Nephron (organoid): ENCODE results near the gene TIMELESS.

ENCODE experiments used
- H3K27ac Mint-ChIP-seq, 3 experiments: 2 replicates each; pipeline ENCODE4 v1.8.0; 2020; ENCODE audit warnings: mixed read lengths in 3 of 3, mild to moderate bottlenecking in 2 of 3, moderate library complexity in 1 of 3
- H3K27me3 Mint-ChIP-seq: 2 replicates; pipeline ENCODE4 v1.8.0; 2021; ENCODE audit warnings: low read depth, mild to moderate bottlenecking, moderate library complexity, mixed read lengths
- H3K36me3 Mint-ChIP-seq: 2 replicates; pipeline ENCODE4 v1.8.0; 2020; ENCODE audit warnings: low read depth, mixed read lengths
- H3K4me1 Mint-ChIP-seq: 2 replicates; pipeline ENCODE4 v1.8.0; 2020; ENCODE audit warnings: mixed read lengths
- H3K4me3 Mint-ChIP-seq, 3 experiments: 2 replicates each; pipeline ENCODE4 v1.8.0; 2020; ENCODE audit warnings: mild to moderate bottlenecking in 3 of 3, mixed read lengths in 3 of 3, moderate library complexity in 2 of 3
- H3K9me3 Mint-ChIP-seq: 2 replicates; pipeline ENCODE4 v1.8.0; 2020; ENCODE audit warnings: mixed read lengths
- TF ChIP-seq, protein P1 (sequence below), 3 experiments: fragments of 200-600 bp; sonication (generic); IDR thresholded peaks; one replicate each; pipeline ENCODE4 v1.5.0; 2021; ENCODE audit warnings: antibody characterized with exemption in 3 of 3; ENCODE audit not compliant: unreplicated experiment in 3 of 3

TIMELESS gene

DNA sequence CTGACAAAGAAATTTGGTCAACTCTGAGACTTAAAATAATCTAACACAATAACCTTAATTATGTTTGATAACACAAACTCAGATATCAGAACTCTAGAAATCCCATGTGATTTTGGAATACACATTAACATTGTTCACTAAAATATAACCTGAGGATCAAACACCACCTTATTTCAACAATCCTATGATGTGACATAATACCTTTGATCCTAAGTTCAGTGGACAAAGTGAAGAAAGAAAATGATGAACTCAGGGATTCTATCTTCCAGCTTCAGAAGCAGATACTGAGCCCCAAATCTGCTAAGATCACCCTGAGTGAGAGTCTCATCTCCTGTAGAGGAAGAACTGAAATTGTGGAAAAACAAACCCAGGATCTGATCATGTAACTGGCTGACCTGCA, 50.9 kb downstream of the TIMELESS start:
- peaks cover 28% of the 10 kb centered on the region for H3K9me3 Mint-ChIP-seq
- TF ChIP-seq, protein P1, sequence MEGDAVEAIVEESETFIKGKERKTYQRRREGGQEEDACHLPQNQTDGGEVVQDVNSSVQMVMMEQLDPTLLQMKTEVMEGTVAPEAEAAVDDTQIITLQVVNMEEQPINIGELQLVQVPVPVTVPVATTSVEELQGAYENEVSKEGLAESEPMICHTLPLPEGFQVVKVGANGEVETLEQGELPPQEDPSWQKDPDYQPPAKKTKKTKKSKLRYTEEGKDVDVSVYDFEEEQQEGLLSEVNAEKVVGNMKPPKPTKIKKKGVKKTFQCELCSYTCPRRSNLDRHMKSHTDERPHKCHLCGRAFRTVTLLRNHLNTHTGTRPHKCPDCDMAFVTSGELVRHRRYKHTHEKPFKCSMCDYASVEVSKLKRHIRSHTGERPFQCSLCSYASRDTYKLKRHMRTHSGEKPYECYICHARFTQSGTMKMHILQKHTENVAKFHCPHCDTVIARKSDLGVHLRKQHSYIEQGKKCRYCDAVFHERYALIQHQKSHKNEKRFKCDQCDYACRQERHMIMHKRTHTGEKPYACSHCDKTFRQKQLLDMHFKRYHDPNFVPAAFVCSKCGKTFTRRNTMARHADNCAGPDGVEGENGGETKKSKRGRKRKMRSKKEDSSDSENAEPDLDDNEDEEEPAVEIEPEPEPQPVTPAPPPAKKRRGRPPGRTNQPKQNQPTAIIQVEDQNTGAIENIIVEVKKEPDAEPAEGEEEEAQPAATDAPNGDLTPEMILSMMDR (IDR thresholded peaks at IDR 0.05; ENCODE audit: unreplicated experiment in 3 of 3): no peak
- no peaks in the 10 kb centered on the region for H3K27me3 Mint-ChIP-seq
- no peaks in the 10 kb centered on the region for H3K4me1 Mint-ChIP-seq
- H3K36me3 Mint-ChIP-seq: no peaks in the 10 kb centered on the region
- no peak overlapping the region for H3K27ac Mint-ChIP-seq
- H3K4me3 Mint-ChIP-seq: no peak overlapping the region

DNA sequence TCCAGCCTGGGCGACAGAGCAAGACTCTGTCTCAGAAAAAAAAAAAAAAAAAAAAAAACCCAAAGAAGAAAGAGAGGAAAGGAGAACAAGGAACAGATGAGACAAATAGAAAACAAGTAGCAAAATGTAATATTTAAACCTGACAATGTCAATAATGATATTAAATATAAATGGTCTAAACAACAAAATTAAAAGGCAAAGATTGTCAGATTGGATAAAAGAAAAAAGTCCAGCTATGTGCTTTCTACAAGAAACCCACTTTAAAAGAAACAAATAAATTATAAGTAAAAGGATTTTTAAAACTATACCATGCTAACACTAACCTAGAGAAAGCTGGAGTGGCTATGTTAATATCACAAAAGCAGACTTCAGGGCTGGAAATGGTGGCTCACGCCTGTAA, 56.9 kb downstream of the TIMELESS start:
- Mint-ChIP-seq H3K4me1 (peaks cover 12% of the 10 kb centered on the region), H3K4me3 (no peak overlapping the region), H3K27ac (no peak overlapping the region), H3K36me3 (no peaks in the 10 kb centered on the region), H3K9me3 (peaks cover 12% of the 10 kb centered on the region), H3K27me3 (peaks cover 2% of the 10 kb centered on the region)
- TF ChIP-seq, protein P1 (IDR thresholded peaks at IDR 0.05; ENCODE audit: unreplicated experiment in 3 of 3): no peak

DNA sequence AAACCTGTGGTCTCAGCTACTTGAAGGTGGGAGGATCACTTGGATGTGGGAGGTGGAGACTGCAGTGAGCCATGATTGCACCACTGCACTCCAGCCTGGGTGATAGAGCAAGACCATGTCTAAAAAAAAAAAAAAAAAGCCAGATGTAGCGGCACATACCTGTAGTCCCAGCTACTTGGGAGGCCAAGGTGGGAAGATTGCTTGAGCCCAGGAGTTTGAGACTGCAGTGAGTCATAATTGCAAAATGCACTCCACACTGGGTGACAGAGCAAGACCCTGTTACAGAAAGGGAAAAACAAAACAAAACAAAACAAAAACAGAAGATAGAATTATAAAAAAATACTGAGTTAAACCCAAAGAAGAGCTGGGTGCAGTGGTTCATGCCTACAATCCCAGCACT, 57.5 kb downstream of the TIMELESS start:
- H3K27ac Mint-ChIP-seq: no peak overlapping the region
- no peak overlapping the region for H3K4me3 Mint-ChIP-seq
- peaks cover 6% of the 10 kb centered on the region for H3K27me3 Mint-ChIP-seq
- H3K9me3 Mint-ChIP-seq: peaks cover 12% of the 10 kb centered on the region
- TF ChIP-seq, protein P1 (IDR thresholded peaks at IDR 0.05; ENCODE audit: unreplicated experiment in 3 of 3): no peak
- H3K36me3 Mint-ChIP-seq: no peaks in the 10 kb centered on the region
- H3K4me1 Mint-ChIP-seq: peaks cover 18% of the 10 kb centered on the region

DNA sequence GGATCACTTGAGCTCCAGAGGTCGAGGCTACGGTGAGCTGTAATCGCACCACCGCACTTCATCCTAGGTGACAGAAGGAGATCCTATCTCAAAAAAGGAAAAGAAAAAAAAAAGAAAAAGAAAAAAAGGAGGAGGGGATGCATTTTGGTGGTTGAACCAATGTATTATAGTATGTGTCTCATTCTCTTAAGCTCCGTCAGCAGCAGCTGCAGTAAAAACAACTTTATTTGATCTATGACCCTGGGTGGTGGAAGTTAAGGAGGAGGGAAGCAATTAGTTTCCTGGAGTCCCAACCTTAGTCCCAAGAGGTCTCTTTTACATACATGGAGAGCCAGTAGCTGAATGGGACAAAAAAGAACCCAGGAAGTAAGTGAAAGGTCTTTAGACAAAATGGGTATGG, 59.8 kb downstream of the TIMELESS start:
- no peaks in the 10 kb centered on the region for H3K36me3 Mint-ChIP-seq
- TF ChIP-seq, protein P1 (IDR thresholded peaks at IDR 0.05; ENCODE audit: unreplicated experiment in 3 of 3): no peak
- H3K4me1 Mint-ChIP-seq: peaks cover 18% of the 10 kb centered on the region
- H3K27ac Mint-ChIP-seq: peak overlapping the region in 1 of 3 experiments; percentile 38
- no peak overlapping the region for H3K4me3 Mint-ChIP-seq
- peaks cover 6% of the 10 kb centered on the region for H3K27me3 Mint-ChIP-seq
- peaks cover 6% of the 10 kb centered on the region for H3K9me3 Mint-ChIP-seq

DNA sequence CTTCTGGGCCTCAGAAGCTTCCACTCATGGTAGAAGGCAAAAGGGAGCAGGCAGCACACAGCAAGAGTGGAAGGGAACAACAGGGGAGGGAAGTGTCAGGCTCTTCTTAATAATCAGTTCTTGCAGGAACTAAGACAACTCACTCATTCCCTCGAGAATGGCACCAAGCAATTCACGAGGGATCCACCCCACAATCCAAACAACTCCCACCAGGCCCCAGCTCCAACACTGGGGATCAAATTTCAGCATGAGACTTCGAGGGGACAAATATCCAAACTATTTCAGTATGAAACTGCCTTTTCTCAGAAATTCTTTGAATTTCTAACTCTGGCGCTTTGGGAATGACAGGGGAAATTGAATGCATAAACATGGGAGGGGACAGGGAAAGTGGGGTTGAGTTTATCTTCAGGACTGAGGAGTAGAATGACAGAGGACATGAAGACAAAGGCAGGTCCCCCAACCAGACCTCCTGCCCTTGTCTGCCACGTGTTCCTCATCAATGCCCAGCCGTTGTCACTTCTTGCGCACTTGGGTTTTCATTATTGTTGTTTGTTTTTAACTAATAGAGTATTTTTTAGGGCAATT, 62.0 kb downstream of the TIMELESS start:
- Mint-ChIP-seq H3K27ac (peak overlapping the region; percentile 44 to 53 (median 48)), H3K4me3 (peak overlapping the region in 1 of 3 experiments; percentile 41), H3K36me3 (no peaks in the 10 kb centered on the region), H3K4me1 (peaks cover 18% of the 10 kb centered on the region), H3K27me3 (peaks cover 11% of the 10 kb centered on the region), H3K9me3 (peaks cover 3% of the 10 kb centered on the region)
- TF ChIP-seq, protein P1 (IDR thresholded peaks at IDR 0.05; ENCODE audit: unreplicated experiment in 3 of 3): no peak

DNA sequence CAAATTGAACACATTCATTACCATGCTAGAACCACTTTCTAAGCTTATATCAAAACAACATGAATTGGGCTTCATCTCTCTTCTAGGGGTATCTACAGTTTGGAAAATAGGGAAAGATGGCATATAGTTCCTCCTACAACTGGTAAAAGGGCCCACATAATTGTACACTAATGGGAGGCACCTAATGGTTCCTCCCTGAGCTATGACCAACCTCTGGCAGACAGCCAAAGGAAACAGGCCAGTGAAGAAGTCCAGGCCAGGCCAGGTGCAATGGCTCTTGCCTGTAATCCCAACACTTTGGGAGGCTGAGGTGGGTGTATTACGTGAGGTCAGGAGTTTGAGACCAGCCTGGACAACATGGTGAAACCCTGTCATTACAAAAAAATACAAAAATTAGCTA, 63.4 kb downstream of the TIMELESS start:
- Mint-ChIP-seq H3K9me3 (no peaks in the 10 kb centered on the region), H3K27ac (peak overlapping the region in 2 of 3 experiments; percentile 40 to 59), H3K4me1 (peaks cover 18% of the 10 kb centered on the region), H3K4me3 (no peak overlapping the region), H3K36me3 (no peaks in the 10 kb centered on the region), H3K27me3 (peaks cover 11% of the 10 kb centered on the region)
- TF ChIP-seq, protein P1 (IDR thresholded peaks at IDR 0.05; ENCODE audit: unreplicated experiment in 3 of 3): no peak
